ENCODE results near the gene DHDH.

Gene DHDH

DNA sequence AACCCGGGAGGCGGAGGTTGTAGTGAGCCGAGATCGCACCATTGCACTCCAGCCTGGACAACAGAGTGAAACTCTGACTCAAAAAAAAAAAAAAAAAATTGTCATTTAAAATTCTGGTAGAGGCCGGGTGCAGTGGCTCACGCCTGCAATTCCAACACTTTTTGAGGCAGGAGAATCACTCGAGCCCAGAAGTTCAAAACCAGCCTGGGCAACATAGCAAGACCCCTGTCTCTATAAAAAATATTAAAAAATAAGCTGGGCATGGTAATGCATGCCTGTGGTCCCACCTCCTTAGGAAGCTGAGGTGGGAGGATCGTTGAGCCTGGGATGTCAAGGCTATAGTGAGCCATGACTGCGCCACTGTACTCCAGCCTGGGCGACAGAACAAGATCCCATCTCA, 27.2 kb upstream of the DHDH start:
- TF ChIP-seq SIN3A (IDR thresholded peaks at IDR 0.05; ENCODE audit: borderline replicate concordance, insufficient read depth, low read length) (no peak), TAF1 (IDR thresholded peaks at IDR 0.05; ENCODE audit: borderline replicate concordance, insufficient read depth, low read length) (no peak), POLR2AphosphoS5 (IDR thresholded peaks at IDR 0.05; ENCODE audit: low read depth, low read length) (no peak), FOXP2 (optimal IDR thresholded peaks at IDR 0.05; ENCODE audit: borderline replicate concordance, extremely low read depth, extremely low read length, insufficient read depth) (no peak)
- TF ChIP-seq, protein P1, sequence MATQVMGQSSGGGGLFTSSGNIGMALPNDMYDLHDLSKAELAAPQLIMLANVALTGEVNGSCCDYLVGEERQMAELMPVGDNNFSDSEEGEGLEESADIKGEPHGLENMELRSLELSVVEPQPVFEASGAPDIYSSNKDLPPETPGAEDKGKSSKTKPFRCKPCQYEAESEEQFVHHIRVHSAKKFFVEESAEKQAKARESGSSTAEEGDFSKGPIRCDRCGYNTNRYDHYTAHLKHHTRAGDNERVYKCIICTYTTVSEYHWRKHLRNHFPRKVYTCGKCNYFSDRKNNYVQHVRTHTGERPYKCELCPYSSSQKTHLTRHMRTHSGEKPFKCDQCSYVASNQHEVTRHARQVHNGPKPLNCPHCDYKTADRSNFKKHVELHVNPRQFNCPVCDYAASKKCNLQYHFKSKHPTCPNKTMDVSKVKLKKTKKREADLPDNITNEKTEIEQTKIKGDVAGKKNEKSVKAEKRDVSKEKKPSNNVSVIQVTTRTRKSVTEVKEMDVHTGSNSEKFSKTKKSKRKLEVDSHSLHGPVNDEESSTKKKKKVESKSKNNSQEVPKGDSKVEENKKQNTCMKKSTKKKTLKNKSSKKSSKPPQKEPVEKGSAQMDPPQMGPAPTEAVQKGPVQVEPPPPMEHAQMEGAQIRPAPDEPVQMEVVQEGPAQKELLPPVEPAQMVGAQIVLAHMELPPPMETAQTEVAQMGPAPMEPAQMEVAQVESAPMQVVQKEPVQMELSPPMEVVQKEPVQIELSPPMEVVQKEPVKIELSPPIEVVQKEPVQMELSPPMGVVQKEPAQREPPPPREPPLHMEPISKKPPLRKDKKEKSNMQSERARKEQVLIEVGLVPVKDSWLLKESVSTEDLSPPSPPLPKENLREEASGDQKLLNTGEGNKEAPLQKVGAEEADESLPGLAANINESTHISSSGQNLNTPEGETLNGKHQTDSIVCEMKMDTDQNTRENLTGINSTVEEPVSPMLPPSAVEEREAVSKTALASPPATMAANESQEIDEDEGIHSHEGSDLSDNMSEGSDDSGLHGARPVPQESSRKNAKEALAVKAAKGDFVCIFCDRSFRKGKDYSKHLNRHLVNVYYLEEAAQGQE (IDR thresholded peaks at IDR 0.05; ENCODE audit: insufficient read depth in 1 of 2, low read depth in 2 of 2, low read length in 2 of 2): no peak

DNA sequence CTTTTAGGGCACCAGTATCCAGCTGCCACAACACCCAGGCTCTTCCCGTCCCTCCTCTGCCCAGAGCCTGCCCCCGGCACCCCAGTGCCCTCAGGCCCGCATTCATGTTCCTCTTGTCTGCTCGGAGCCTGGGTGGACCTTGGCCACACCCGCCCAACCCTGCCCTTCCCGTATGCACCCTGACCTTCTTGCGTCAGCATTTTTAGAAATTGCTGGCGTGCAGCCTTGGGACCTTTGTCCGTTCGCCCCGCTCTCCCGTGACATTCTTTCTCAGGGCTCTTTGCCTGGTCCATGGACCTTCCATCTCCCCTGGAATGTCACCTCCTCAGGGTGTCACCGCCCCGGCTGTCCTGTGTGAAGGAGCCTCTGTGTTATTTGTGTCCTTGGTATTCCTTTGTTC, 25.8 kb upstream of the DHDH start:
- TF ChIP-seq, protein P1 (IDR thresholded peaks at IDR 0.05; ENCODE audit: insufficient read depth in 1 of 2, low read depth in 2 of 2, low read length in 2 of 2): no peak
- no peak for TF ChIP-seq FOXP2 (optimal IDR thresholded peaks at IDR 0.05; ENCODE audit: borderline replicate concordance, extremely low read depth, extremely low read length, insufficient read depth)
- TF ChIP-seq SIN3A (IDR thresholded peaks at IDR 0.05; ENCODE audit: borderline replicate concordance, insufficient read depth, low read length): no peak

DNA sequence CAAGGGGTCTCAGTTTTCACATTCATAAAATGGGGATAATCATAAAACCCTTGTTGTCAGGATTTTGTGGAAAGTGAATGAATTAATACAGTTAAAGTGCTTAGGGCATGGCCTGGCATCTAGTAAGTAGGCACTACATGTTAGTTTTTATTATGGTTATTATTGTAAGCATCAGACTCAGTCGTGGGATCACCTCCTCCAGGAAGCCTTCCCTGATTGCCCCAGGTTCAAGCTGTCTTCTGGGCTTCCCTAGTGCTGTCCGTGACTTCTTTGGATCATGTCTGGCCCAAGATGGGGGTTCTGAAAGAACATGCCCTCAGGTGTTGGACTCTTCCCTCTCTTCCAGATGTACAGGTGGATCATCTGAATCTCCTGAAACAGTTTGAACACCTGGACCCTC, 22.7 kb upstream of the DHDH start:
- TF ChIP-seq TAF1 (IDR thresholded peaks at IDR 0.05; ENCODE audit: borderline replicate concordance, insufficient read depth, low read length) (no peak), POLR2AphosphoS5 (IDR thresholded peaks at IDR 0.05; ENCODE audit: low read depth, low read length) (no peak), SIN3A (IDR thresholded peaks at IDR 0.05; ENCODE audit: borderline replicate concordance, insufficient read depth, low read length) (no peak), FOXP2 (optimal IDR thresholded peaks at IDR 0.05; ENCODE audit: borderline replicate concordance, extremely low read depth, extremely low read length, insufficient read depth) (no peak)
- TF ChIP-seq, protein P1 (IDR thresholded peaks at IDR 0.05; ENCODE audit: insufficient read depth in 1 of 2, low read depth in 2 of 2, low read length in 2 of 2): no peak

DNA sequence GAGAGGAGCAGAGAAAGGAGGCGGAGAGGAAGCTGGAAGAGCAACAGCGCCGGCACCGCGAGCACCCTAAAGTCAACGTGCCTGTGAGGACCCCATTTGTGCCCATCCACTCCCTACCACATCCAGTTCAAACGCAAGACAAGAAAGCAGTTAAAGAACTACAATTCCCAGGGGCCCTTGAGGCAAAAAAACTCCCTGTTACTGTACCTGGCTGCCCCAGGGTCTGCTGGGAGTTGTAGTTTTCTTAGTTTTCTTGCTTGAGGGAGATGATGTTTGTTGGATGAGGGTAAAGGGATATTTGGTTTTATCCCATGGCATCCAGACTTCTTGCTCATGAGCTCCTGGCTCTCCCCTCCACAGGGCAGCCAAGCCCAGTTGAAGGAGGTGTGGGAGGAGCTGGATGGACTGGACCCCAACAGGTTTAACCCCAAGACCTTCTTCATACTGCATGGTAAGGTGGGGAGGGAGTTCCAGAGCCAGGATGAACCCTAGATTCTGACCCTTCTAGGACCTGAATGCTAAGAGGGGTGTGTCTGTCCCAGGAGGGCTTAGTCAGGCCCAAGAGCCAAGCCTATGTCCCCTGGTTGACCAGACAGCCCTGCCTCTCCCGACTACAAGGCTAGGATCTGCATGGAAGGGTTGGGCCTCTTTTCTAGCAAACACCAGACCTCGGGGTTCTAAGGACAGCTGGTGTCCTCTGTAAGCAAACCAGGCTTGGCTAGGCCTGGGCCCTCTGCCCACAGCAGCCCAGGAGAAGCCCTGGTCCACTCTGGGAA, 20.2 kb upstream of the DHDH start:
- no peak for TF ChIP-seq SIN3A (IDR thresholded peaks at IDR 0.05; ENCODE audit: borderline replicate concordance, insufficient read depth, low read length)
- no peak for TF ChIP-seq POLR2AphosphoS5 (IDR thresholded peaks at IDR 0.05; ENCODE audit: low read depth, low read length)
- TF ChIP-seq FOXP2 (optimal IDR thresholded peaks at IDR 0.05; ENCODE audit: borderline replicate concordance, extremely low read depth, extremely low read length, insufficient read depth): no peak
- TF ChIP-seq, protein P1 (IDR thresholded peaks at IDR 0.05; ENCODE audit: insufficient read depth in 1 of 2, low read depth in 2 of 2, low read length in 2 of 2): no peak
- no peak for TF ChIP-seq TAF1 (IDR thresholded peaks at IDR 0.05; ENCODE audit: borderline replicate concordance, insufficient read depth, low read length)
